Ramos (cell line): ENCODE results near the gene CHST1.

Source experiments
- in situ Hi-C: fragments of 300-500 bp; cut with MboI; formaldehyde crosslinking; loops from one replicate; pipeline ENCODE4 v1.14.3; 2022; ENCODE audit warnings: low sequenced_read_pairs; ENCODE audit not compliant: unreplicated experiment

CHST1 gene

GRCh38 chr11:45647786-45648185 is 17.6 kb downstream of the CHST1 start:
- in situ Hi-C loops = no loop called here

GRCh38 chr11:45647329-45647728 is 18.1 kb downstream of the CHST1 start:
- in situ Hi-C loops = no loop called here

GRCh38 chr11:45646275-45646927 is 19.0 kb downstream of the CHST1 start:
- in situ Hi-C loops = no loop called here

- in situ Hi-C loops = no loop called here
Measured at GRCh38 chr11:45644981-45645889, 20.2 kb downstream of the CHST1 start.

- in situ Hi-C loops = no loop called here
Measured at GRCh38 chr11:45643598-45644260, 21.7 kb downstream of the CHST1 start.

GRCh38 chr11:45641961-45642360 is 23.5 kb downstream of the CHST1 start:
- in situ Hi-C loops = no loop called here

GRCh38 chr11:45638051-45638450 is 27.4 kb downstream of the CHST1 start:
- in situ Hi-C loops = no loop called here

- in situ Hi-C loops = no loop called here
Measured at GRCh38 chr11:45635907-45636306, 29.5 kb downstream of the CHST1 start.

- in situ Hi-C loops = no loop called here
Measured at GRCh38 chr11:45625611-45626010, 39.8 kb downstream of the CHST1 start.

GRCh38 chr11:45624095-45624494 is 41.3 kb downstream of the CHST1 start:
- in situ Hi-C loops = no loop called here

- in situ Hi-C loops = no loop called here
Measured at GRCh38 chr11:45622861-45623260, 42.6 kb downstream of the CHST1 start.

GRCh38 chr11:45622283-45622682 is 43.1 kb downstream of the CHST1 start:
- in situ Hi-C loops = no loop called here

GRCh38 chr11:45621588-45621987 is 43.8 kb downstream of the CHST1 start:
- in situ Hi-C loops = no loop called here

GRCh38 chr11:45620243-45620642 is 45.2 kb downstream of the CHST1 start:
- in situ Hi-C loops = no loop called here

GRCh38 chr11:45618897-45619296 is 46.5 kb downstream of the CHST1 start:
- in situ Hi-C loops = no loop called here

GRCh38 chr11:45617871-45618601 is 47.4 kb downstream of the CHST1 start:
- in situ Hi-C loops = no loop called here

- in situ Hi-C loops = no loop called here
Measured at GRCh38 chr11:45616802-45617549, 48.4 kb downstream of the CHST1 start.

- in situ Hi-C loops = no loop called here
Measured at GRCh38 chr11:45615182-45615792, 50.1 kb downstream of the CHST1 start.

- in situ Hi-C loops = no loop called here
Measured at GRCh38 chr11:45614196-45614828, 51.1 kb downstream of the CHST1 start.
